ENCODE data around the gene CCDC141. TPM values are rescaled to one million over a fixed set of nuclear protein-coding genes. Genes with fewer than 3 reads are reported as not detected.

CCDC141 gene
- total and polyA plus RNA-seq, 2 donors (not counting 3 experiments of a cell fraction or from before 2014, with no cell fraction given), result not detected

- intact Hi-C loops (cut with micrococcal nuclease) (loop anchor here (1.0 kb wide), 3 partner anchors 23 to 239 kb away; no protein-coding TSS in a partner anchor), dilution Hi-C loops (cut with MboI; ENCODE audit: extremely low pct_ligation_motif_present, low sequenced_read_pairs) (no loop called here)
- ChIA-PET POLR2A (no interaction called here), CTCF (interaction anchor here (0.6 to 3.4 kb wide), 32 partner anchors 8 to 441 kb away, joined by 3 to 45 read pairs (median 5); partner anchors contain the start of gene PRKRA)
- no peaks in the 10 kb centered on the region for H3K27me3 ChIP-seq (ENCODE audit: control insufficient read depth in 2 of 2, insufficient read depth in 2 of 2, low read length in 2 of 2)
- DNase-seq (ENCODE audit: low read depth, low spot score), result peak; percentile 74
- no TSS peak for BruUV-seq (replicated peaks)
- no peaks in the 10 kb centered on the region for H3K79me2 ChIP-seq (ENCODE audit: control insufficient read depth, insufficient read depth, low read length)
- TF ChIP-seq CTCF (IDR thresholded peaks at IDR 0.05; ENCODE audit: extremely low read depth in 1 of 2, insufficient read depth in 1 of 2, low read depth in 1 of 2, low read length in 2 of 2) (peak; percentile 74 to 85), FOS (IDR thresholded peaks at IDR 0.05; ENCODE audit: borderline replicate concordance, insufficient read depth, low read length) (no peak)
- no peaks in the 10 kb centered on the region for H3K9me3 ChIP-seq (replicated peaks; ENCODE audit: control insufficient read depth, insufficient read depth, low read length)
- peak; percentile 90 for FAIRE-seq
- H3K4me1 ChIP-seq (ENCODE audit: control insufficient read depth, extremely low read depth, insufficient read depth, low read length), result peaks cover 2% of the 10 kb centered on the region
- H3K4me2 ChIP-seq (ENCODE audit: insufficient read depth, low read length), result no peak overlapping the region
- no peaks in the 10 kb centered on the region for H4K20me1 ChIP-seq (replicated peaks; ENCODE audit: control insufficient read depth, extremely low read depth, insufficient read depth, low read length)
- H3K9ac ChIP-seq (replicated peaks; ENCODE audit: extremely low read depth, insufficient read depth, low read length), result no peak overlapping the region
- no peaks in the 10 kb centered on the region for H3K9me1 ChIP-seq (replicated peaks; ENCODE audit: control insufficient read depth, extremely low read depth, insufficient read depth, low read length)
- H3K4me3 ChIP-seq (replicated peaks in 1 of 3; ENCODE audit: insufficient read depth in 1 of 3, low read depth in 1 of 3, low read length in 3 of 3), result no peak overlapping the region
- H2AFZ ChIP-seq (ENCODE audit: low read depth, low read length), result no peak overlapping the region
- H3K27ac ChIP-seq (ENCODE audit: insufficient read depth, low read depth, low read length), result no peak overlapping the region
- H3K36me3 ChIP-seq (ENCODE audit: control insufficient read depth in 2 of 2, extremely low read depth in 1 of 2, insufficient read depth in 2 of 2, low read length in 2 of 2), result no peaks in the 10 kb centered on the region
These were observed 158.5 kb downstream of the CCDC141 start for GRCh38 chr2:178891265-178891958.

- H2AFZ ChIP-seq (ENCODE audit: low read depth, low read length), result peak overlapping the region; percentile 54
These were observed 163.9 kb downstream of the CCDC141 start for GRCh38 chr2:178886006-178886405.

More at GRCh38 chr2:178886006-178886405, 163.9 kb downstream of the CCDC141 start:
- ChIA-PET POLR2A (no interaction called here), CTCF (interaction anchor here (1.0 to 1.4 kb wide), 2 partner anchors 10 to 90 kb away, joined by 3 read pairs; no protein-coding TSS in a partner anchor)
- no TSS peak for BruUV-seq (replicated peaks)
- TF ChIP-seq GATA2 (IDR thresholded peaks at IDR 0.05; ENCODE audit: insufficient read depth, insufficient read length, low read depth, low read length) (no peak), MAX (IDR thresholded peaks at IDR 0.05; ENCODE audit: insufficient read depth, insufficient read length) (no peak), POLR2A (IDR thresholded peaks at IDR 0.05; ENCODE audit: low read depth, low read length) (no peak)
- Histone ChIP-seq H3K4me3 (replicated peaks in 1 of 3; ENCODE audit: insufficient read depth in 1 of 3, low read depth in 1 of 3, low read length in 3 of 3) (no peak overlapping the region), H3K79me2 (ENCODE audit: control insufficient read depth, insufficient read depth, low read length) (no peaks in the 10 kb centered on the region), H3K9me1 (replicated peaks; ENCODE audit: control insufficient read depth, extremely low read depth, insufficient read depth, low read length) (no peaks in the 10 kb centered on the region), H3K27ac (ENCODE audit: insufficient read depth, low read depth, low read length) (no peak overlapping the region), H3K27me3 (ENCODE audit: control insufficient read depth in 2 of 2, insufficient read depth in 2 of 2, low read length in 2 of 2) (no peaks in the 10 kb centered on the region), H4K20me1 (replicated peaks; ENCODE audit: control insufficient read depth, extremely low read depth, insufficient read depth, low read length) (no peaks in the 10 kb centered on the region), H3K9ac (replicated peaks; ENCODE audit: extremely low read depth, insufficient read depth, low read length) (no peak overlapping the region), H3K4me1 (ENCODE audit: control insufficient read depth, extremely low read depth, insufficient read depth, low read length) (peaks cover 25% of the 10 kb centered on the region), H3K9me3 (replicated peaks; ENCODE audit: control insufficient read depth, insufficient read depth, low read length) (no peaks in the 10 kb centered on the region), H3K36me3 (ENCODE audit: control insufficient read depth in 2 of 2, extremely low read depth in 1 of 2, insufficient read depth in 2 of 2, low read length in 2 of 2) (no peaks in the 10 kb centered on the region), H3K4me2 (ENCODE audit: insufficient read depth, low read length) (no peak overlapping the region)
- DNase-seq (ENCODE audit: low read depth, low spot score), result no peak
- no peak for FAIRE-seq
- intact Hi-C loops (cut with micrococcal nuclease) (no loop called here), dilution Hi-C loops (cut with MboI; ENCODE audit: extremely low pct_ligation_motif_present, low sequenced_read_pairs) (no loop called here)

Measured in endothelial cell of umbilical vein (primary cell).